Measurements from ENCODE around the gene ZBTB21. TPM values are rescaled to one million over a fixed set of nuclear protein-coding genes. Genes with fewer than 3 reads are reported as not detected.

The ZBTB21 gene
- total RNA-seq, 4 donors from 2014 or later: 6.1 to 20.4 (median 14.1) TPM

GRCh38 chr21:42042651-42043050, 32.5 kb upstream of the ZBTB21 start:
- Histone ChIP-seq H3K9me3 (no peaks in the 10 kb centered on the region), H3K27ac (no peak overlapping the region), H3K27me3 (no peaks in the 10 kb centered on the region), H3K36me3 (no peaks in the 10 kb centered on the region), H3K4me1 (no peaks in the 10 kb centered on the region), H3K4me3 (no peak overlapping the region)
- DNase-seq: no peak
- no peak for TF ChIP-seq CTCF (IDR thresholded peaks at IDR 0.05)
- TF ChIP-seq POLR2A (IDR thresholded peaks at IDR 0.05): no peak

GRCh38 chr21:42041711-42042110, 31.6 kb upstream of the ZBTB21 start:
- TF ChIP-seq POLR2A (IDR thresholded peaks at IDR 0.05) (no peak), CTCF (IDR thresholded peaks at IDR 0.05) (no peak)

GRCh38 chr21:42041246-42041645, 31.1 kb upstream of the ZBTB21 start:
- H3K27me3 ChIP-seq: no peaks in the 10 kb centered on the region
- H3K27ac ChIP-seq: peak overlapping the region in 3 of 4 donors; percentile 27 to 67 (median 49)
- H3K36me3 ChIP-seq: no peaks in the 10 kb centered on the region
- no peaks in the 10 kb centered on the region for H3K9me3 ChIP-seq
- DNase-seq: no peak
- H3K4me1 ChIP-seq: no peaks in the 10 kb centered on the region
- H3K4me3 ChIP-seq: no peak overlapping the region
- TF ChIP-seq CTCF (IDR thresholded peaks at IDR 0.05) (no peak), POLR2A (IDR thresholded peaks at IDR 0.05) (no peak)

More at GRCh38 chr21:42041711-42042110, 31.6 kb upstream of the ZBTB21 start:
- Histone ChIP-seq H3K4me3 (no peak overlapping the region), H3K9me3 (no peaks in the 10 kb centered on the region), H3K4me1 (no peaks in the 10 kb centered on the region), H3K27me3 (no peaks in the 10 kb centered on the region), H3K27ac (no peak overlapping the region), H3K36me3 (no peaks in the 10 kb centered on the region)
- peak in 1 of 3 donors; percentile 47 for DNase-seq

GRCh38 chr21:42040411-42041180, 30.4 kb upstream of the ZBTB21 start:
- TF ChIP-seq CTCF (IDR thresholded peaks at IDR 0.05): no peak
- TF ChIP-seq POLR2A (IDR thresholded peaks at IDR 0.05): no peak
- Histone ChIP-seq H3K27ac (peak overlapping the region; percentile 35 to 67 (median 58)), H3K4me3 (no peak overlapping the region), H3K36me3 (no peaks in the 10 kb centered on the region), H3K4me1 (no peaks in the 10 kb centered on the region), H3K9me3 (no peaks in the 10 kb centered on the region), H3K27me3 (no peaks in the 10 kb centered on the region)
- DNase-seq: peak in 1 of 3 donors; percentile 45

- peak in 1 of 3 donors; percentile 49 for DNase-seq
- TF ChIP-seq POLR2A (IDR thresholded peaks at IDR 0.05): no peak
- no peak for TF ChIP-seq CTCF (IDR thresholded peaks at IDR 0.05)
- peak overlapping the region; percentile 35 to 67 (median 58) for H3K27ac ChIP-seq
Observed at GRCh38 chr21:42039911-42040351, 29.8 kb upstream of the ZBTB21 start.

More at GRCh38 chr21:42039911-42040351, 29.8 kb upstream of the ZBTB21 start:
- Histone ChIP-seq H3K27me3 (no peaks in the 10 kb centered on the region), H3K4me3 (no peak overlapping the region), H3K4me1 (no peaks in the 10 kb centered on the region), H3K36me3 (no peaks in the 10 kb centered on the region), H3K9me3 (no peaks in the 10 kb centered on the region)
